ENCODE measurements around the gene SERPINA12.

The SERPINA12 gene

GRCh38 chr14:94460631-94461416 lies 48.4 kb downstream of the SERPINA12 start:
- Histone ChIP-seq H3K27ac (ENCODE audit: low read depth, low read length) (no peak overlapping the region), H3K9me3 (ENCODE audit: control insufficient read depth in 5 of 5, low read length in 5 of 5) (peaks cover 8 to 27% (median 21%) of the 10 kb centered on the region in 5 donors), H3K9ac (ENCODE audit: low read length in 5 of 5) (no peak overlapping the region), H3K4me3 (ENCODE audit: low read depth in 1 of 5, low read length in 5 of 5) (no peak overlapping the region), H3K27me3 (ENCODE audit: control insufficient read depth in 5 of 5, insufficient read depth in 4 of 5, low read length in 5 of 5) (peaks cover 0 to 2% (median 0%) of the 10 kb centered on the region in 5 donors), H3K4me1 (ENCODE audit: control insufficient read depth in 5 of 5, insufficient read depth in 5 of 5, low read length in 5 of 5) (peaks cover 0 to 4% (median 0%) of the 10 kb centered on the region in 5 donors), H3K36me3 (ENCODE audit: control insufficient read depth in 5 of 5, insufficient read depth in 5 of 5, low read length in 5 of 5) (no peaks in the 10 kb centered on the region)

GRCh38 chr14:94458558-94459205 lies 50.6 kb downstream of the SERPINA12 start:
- Histone ChIP-seq H3K4me3 (ENCODE audit: low read depth in 1 of 5, low read length in 5 of 5) (no peak overlapping the region), H3K4me1 (ENCODE audit: control insufficient read depth in 5 of 5, insufficient read depth in 5 of 5, low read length in 5 of 5) (peaks cover 0 to 4% (median 0%) of the 10 kb centered on the region in 5 donors), H3K36me3 (ENCODE audit: control insufficient read depth in 5 of 5, insufficient read depth in 5 of 5, low read length in 5 of 5) (no peaks in the 10 kb centered on the region), H3K27ac (ENCODE audit: low read depth, low read length) (no peak overlapping the region), H3K9ac (ENCODE audit: low read length in 5 of 5) (no peak overlapping the region), H3K27me3 (ENCODE audit: control insufficient read depth in 5 of 5, insufficient read depth in 4 of 5, low read length in 5 of 5) (peaks cover 0 to 2% (median 0%) of the 10 kb centered on the region in 5 donors), H3K9me3 (ENCODE audit: control insufficient read depth in 5 of 5, low read length in 5 of 5) (peaks cover 0 to 11% (median 4%) of the 10 kb centered on the region in 5 donors)

GRCh38 chr14:94458096-94458495 lies 51.2 kb downstream of the SERPINA12 start:
- Histone ChIP-seq H3K9ac (ENCODE audit: low read length in 5 of 5) (no peak overlapping the region), H3K4me3 (ENCODE audit: low read depth in 1 of 5, low read length in 5 of 5) (no peak overlapping the region), H3K36me3 (ENCODE audit: control insufficient read depth in 5 of 5, insufficient read depth in 5 of 5, low read length in 5 of 5) (no peaks in the 10 kb centered on the region), H3K4me1 (ENCODE audit: control insufficient read depth in 5 of 5, insufficient read depth in 5 of 5, low read length in 5 of 5) (peaks cover 0 to 4% (median 0%) of the 10 kb centered on the region in 5 donors), H3K9me3 (ENCODE audit: control insufficient read depth in 5 of 5, low read length in 5 of 5) (peaks cover 0 to 11% (median 4%) of the 10 kb centered on the region in 5 donors), H3K27ac (ENCODE audit: low read depth, low read length) (no peak overlapping the region), H3K27me3 (ENCODE audit: control insufficient read depth in 5 of 5, insufficient read depth in 4 of 5, low read length in 5 of 5) (peaks cover 0 to 2% (median 0%) of the 10 kb centered on the region in 5 donors)

- Histone ChIP-seq H3K4me3 (ENCODE audit: low read depth in 1 of 5, low read length in 5 of 5) (no peak overlapping the region), H3K9ac (ENCODE audit: low read length in 5 of 5) (no peak overlapping the region), H3K4me1 (ENCODE audit: control insufficient read depth in 5 of 5, insufficient read depth in 5 of 5, low read length in 5 of 5) (peaks cover 0 to 4% (median 0%) of the 10 kb centered on the region in 5 donors), H3K27me3 (ENCODE audit: control insufficient read depth in 5 of 5, insufficient read depth in 4 of 5, low read length in 5 of 5) (peaks cover 0 to 6% (median 4%) of the 10 kb centered on the region in 5 donors), H3K36me3 (ENCODE audit: control insufficient read depth in 5 of 5, insufficient read depth in 5 of 5, low read length in 5 of 5) (no peaks in the 10 kb centered on the region), H3K27ac (ENCODE audit: low read depth, low read length) (no peak overlapping the region), H3K9me3 (ENCODE audit: control insufficient read depth in 5 of 5, low read length in 5 of 5) (peaks cover 0 to 11% (median 4%) of the 10 kb centered on the region in 5 donors)
Measured at GRCh38 chr14:94455928-94456327, 53.3 kb downstream of the SERPINA12 start.

GRCh38 chr14:94451826-94452225 lies 57.4 kb downstream of the SERPINA12 start:
- no peak overlapping the region for H3K9ac ChIP-seq (ENCODE audit: low read length in 5 of 5)
- H3K4me1 ChIP-seq (ENCODE audit: control insufficient read depth in 5 of 5, insufficient read depth in 5 of 5, low read length in 5 of 5) = no peaks in the 10 kb centered on the region
- H3K36me3 ChIP-seq (ENCODE audit: control insufficient read depth in 5 of 5, insufficient read depth in 5 of 5, low read length in 5 of 5) = no peaks in the 10 kb centered on the region
- H3K4me3 ChIP-seq (ENCODE audit: low read depth in 1 of 5, low read length in 5 of 5) = no peak overlapping the region
- H3K27ac ChIP-seq (ENCODE audit: low read depth, low read length) = no peak overlapping the region
- H3K27me3 ChIP-seq (ENCODE audit: control insufficient read depth in 5 of 5, insufficient read depth in 4 of 5, low read length in 5 of 5) = peaks cover 0 to 20% (median 8%) of the 10 kb centered on the region in 5 donors
- H3K9me3 ChIP-seq (ENCODE audit: control insufficient read depth in 5 of 5, low read length in 5 of 5) = peaks cover 0 to 2% (median 0%) of the 10 kb centered on the region in 5 donors

- Histone ChIP-seq H3K27ac (ENCODE audit: low read depth, low read length) (no peak overlapping the region), H3K9ac (ENCODE audit: low read length in 5 of 5) (no peak overlapping the region), H3K9me3 (ENCODE audit: control insufficient read depth in 5 of 5, low read length in 5 of 5) (no peaks in the 10 kb centered on the region), H3K36me3 (ENCODE audit: control insufficient read depth in 5 of 5, insufficient read depth in 5 of 5, low read length in 5 of 5) (no peaks in the 10 kb centered on the region), H3K4me3 (ENCODE audit: low read depth in 1 of 5, low read length in 5 of 5) (no peak overlapping the region), H3K27me3 (ENCODE audit: control insufficient read depth in 5 of 5, insufficient read depth in 4 of 5, low read length in 5 of 5) (peaks cover 0 to 20% (median 8%) of the 10 kb centered on the region in 5 donors), H3K4me1 (ENCODE audit: control insufficient read depth in 5 of 5, insufficient read depth in 5 of 5, low read length in 5 of 5) (no peaks in the 10 kb centered on the region)
Measured at GRCh38 chr14:94451091-94451771, 58.0 kb downstream of the SERPINA12 start.

- Histone ChIP-seq H3K36me3 (ENCODE audit: control insufficient read depth in 5 of 5, insufficient read depth in 5 of 5, low read length in 5 of 5) (no peaks in the 10 kb centered on the region), H3K9me3 (ENCODE audit: control insufficient read depth in 5 of 5, low read length in 5 of 5) (no peaks in the 10 kb centered on the region), H3K9ac (ENCODE audit: low read length in 5 of 5) (no peak overlapping the region), H3K27ac (ENCODE audit: low read depth, low read length) (no peak overlapping the region), H3K4me3 (ENCODE audit: low read depth in 1 of 5, low read length in 5 of 5) (no peak overlapping the region), H3K27me3 (ENCODE audit: control insufficient read depth in 5 of 5, insufficient read depth in 4 of 5, low read length in 5 of 5) (peaks cover 0 to 20% (median 8%) of the 10 kb centered on the region in 5 donors), H3K4me1 (ENCODE audit: control insufficient read depth in 5 of 5, insufficient read depth in 5 of 5, low read length in 5 of 5) (no peaks in the 10 kb centered on the region)
Measured at GRCh38 chr14:94450722-94451090, 58.6 kb downstream of the SERPINA12 start.

- Histone ChIP-seq H3K27me3 (ENCODE audit: control insufficient read depth in 5 of 5, insufficient read depth in 4 of 5, low read length in 5 of 5) (peaks cover 0 to 20% (median 8%) of the 10 kb centered on the region in 5 donors), H3K4me3 (ENCODE audit: low read depth in 1 of 5, low read length in 5 of 5) (no peak overlapping the region), H3K27ac (ENCODE audit: low read depth, low read length) (no peak overlapping the region)
Measured at GRCh38 chr14:94449930-94450329, 59.3 kb downstream of the SERPINA12 start.

GRCh38 chr14:94448071-94448808 lies 61.0 kb downstream of the SERPINA12 start:
- no peaks in the 10 kb centered on the region for H3K36me3 ChIP-seq (ENCODE audit: control insufficient read depth in 5 of 5, insufficient read depth in 5 of 5, low read length in 5 of 5)
- peaks cover 3 to 20% (median 9%) of the 10 kb centered on the region in 5 donors for H3K27me3 ChIP-seq (ENCODE audit: control insufficient read depth in 5 of 5, insufficient read depth in 4 of 5, low read length in 5 of 5)
- no peaks in the 10 kb centered on the region for H3K4me1 ChIP-seq (ENCODE audit: control insufficient read depth in 5 of 5, insufficient read depth in 5 of 5, low read length in 5 of 5)
- H3K9ac ChIP-seq (ENCODE audit: low read length in 5 of 5) = no peak overlapping the region
- H3K27ac ChIP-seq (ENCODE audit: low read depth, low read length) = no peak overlapping the region
- H3K9me3 ChIP-seq (ENCODE audit: control insufficient read depth in 5 of 5, low read length in 5 of 5) = no peaks in the 10 kb centered on the region
- H3K4me3 ChIP-seq (ENCODE audit: low read depth in 1 of 5, low read length in 5 of 5) = no peak overlapping the region

More at GRCh38 chr14:94449930-94450329, 59.3 kb downstream of the SERPINA12 start:
- Histone ChIP-seq H3K36me3 (ENCODE audit: control insufficient read depth in 5 of 5, insufficient read depth in 5 of 5, low read length in 5 of 5) (no peaks in the 10 kb centered on the region), H3K4me1 (ENCODE audit: control insufficient read depth in 5 of 5, insufficient read depth in 5 of 5, low read length in 5 of 5) (no peaks in the 10 kb centered on the region), H3K9ac (ENCODE audit: low read length in 5 of 5) (no peak overlapping the region), H3K9me3 (ENCODE audit: control insufficient read depth in 5 of 5, low read length in 5 of 5) (no peaks in the 10 kb centered on the region)
